DMS53 (cell line): ENCODE measurements around the gene PAX6.

Experiments
- DNase-seq: peaks from one replicate; lab custom pipeline; 2025; lab: John Stamatoyannopoulos, UW

The PAX6 gene

GRCh38 chr11:31822175-31822926 lies 11.2 kb upstream of the PAX6 start:
- no peak for DNase-seq

DNA sequence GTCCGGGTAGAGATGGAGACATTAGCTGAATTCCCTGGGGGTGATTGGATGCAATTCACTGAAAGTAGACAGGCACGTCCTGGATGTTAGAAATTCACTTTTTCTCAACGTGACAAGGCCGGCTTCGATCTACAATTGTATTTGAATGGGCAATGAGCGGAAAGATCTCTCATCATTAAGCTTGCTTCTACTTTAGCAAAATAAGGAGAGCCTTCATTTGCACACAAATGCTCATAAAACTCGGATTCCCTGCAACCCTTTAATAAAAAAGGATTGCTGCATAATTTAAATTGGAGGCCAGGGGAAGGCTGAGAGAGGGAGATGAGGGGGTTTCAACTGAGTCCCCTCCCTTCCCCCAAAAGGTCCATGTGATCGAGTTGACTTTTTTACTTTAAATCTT lies 10.6 kb upstream of the PAX6 start:
- DNase-seq: no peak

DNA sequence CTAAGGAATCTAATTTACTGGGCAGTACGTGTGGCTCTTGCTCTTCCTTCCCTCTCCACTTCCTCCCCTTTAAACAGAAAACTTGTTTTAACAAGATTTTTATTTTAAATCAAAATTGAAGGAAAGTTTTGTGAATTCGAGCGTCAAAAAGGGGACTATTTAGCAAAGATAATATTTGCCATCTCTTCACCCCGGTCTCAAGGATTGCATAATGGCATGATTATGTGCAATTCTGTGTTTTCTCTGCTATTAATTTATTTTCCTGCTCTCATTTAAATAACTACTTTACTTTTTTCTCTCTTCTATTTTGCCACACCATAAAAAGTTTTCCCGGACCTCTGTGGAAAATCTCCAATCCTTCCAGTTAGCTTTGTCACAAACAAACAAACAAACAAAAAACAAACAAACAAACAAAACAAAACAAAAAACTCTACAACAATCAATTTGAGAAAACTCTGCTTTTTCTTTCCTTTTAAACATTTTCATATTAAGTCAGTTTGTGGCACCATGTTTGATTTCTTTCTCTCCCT lies 10.2 kb upstream of the PAX6 start:
- DNase-seq: no peak

GRCh38 chr11:31820438-31820818 lies 9.3 kb upstream of the PAX6 start:
- peak; percentile 14 for DNase-seq

DNA sequence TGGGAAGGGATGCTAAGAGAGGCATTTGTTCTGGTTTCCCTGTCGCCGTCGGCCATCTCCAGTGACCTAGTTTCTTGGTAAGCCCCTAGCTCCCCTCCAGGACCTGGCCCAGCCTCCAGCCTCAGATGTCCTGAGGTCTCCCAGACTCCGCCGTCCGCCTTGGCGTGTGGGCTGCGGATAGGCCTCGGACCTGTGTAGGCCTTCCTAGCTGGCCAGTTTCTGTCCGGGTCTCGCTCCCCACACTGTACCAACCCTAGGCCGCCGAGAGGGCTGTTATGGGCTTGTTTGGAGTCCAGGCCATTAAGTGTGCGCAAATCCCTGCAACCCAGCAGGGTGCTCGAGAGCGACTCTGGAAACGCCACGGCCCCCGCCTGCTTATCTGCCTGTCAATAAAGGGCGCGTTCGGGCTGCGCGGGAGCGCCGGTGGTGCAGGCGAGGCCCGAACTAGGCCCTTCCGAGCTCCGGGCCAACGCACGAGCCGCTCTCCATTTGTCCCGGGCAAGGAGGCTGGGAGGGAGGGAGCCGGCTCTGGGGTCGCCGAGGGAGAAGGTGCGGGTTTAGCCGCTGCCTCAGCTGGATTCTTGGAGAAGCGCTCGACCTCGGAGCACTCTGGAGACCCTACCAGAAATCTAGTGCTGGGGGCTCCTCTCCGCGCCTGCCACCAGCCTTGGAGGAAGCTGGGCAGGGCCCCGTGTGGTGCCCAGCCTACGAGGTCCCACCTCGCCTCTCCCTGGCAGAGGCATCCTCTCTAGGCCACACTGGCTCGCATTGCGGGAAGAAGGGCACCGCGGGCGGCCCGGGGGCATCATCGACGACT lies 8.7 kb upstream of the PAX6 start:
- DNase-seq: no peak

- peak; percentile 7 for DNase-seq
These were observed 7.8 kb upstream of the PAX6 start for GRCh38 chr11:31818874-31819331.

- no peak for DNase-seq
These were observed 7.3 kb upstream of the PAX6 start for GRCh38 chr11:31818425-31818755.

DNA sequence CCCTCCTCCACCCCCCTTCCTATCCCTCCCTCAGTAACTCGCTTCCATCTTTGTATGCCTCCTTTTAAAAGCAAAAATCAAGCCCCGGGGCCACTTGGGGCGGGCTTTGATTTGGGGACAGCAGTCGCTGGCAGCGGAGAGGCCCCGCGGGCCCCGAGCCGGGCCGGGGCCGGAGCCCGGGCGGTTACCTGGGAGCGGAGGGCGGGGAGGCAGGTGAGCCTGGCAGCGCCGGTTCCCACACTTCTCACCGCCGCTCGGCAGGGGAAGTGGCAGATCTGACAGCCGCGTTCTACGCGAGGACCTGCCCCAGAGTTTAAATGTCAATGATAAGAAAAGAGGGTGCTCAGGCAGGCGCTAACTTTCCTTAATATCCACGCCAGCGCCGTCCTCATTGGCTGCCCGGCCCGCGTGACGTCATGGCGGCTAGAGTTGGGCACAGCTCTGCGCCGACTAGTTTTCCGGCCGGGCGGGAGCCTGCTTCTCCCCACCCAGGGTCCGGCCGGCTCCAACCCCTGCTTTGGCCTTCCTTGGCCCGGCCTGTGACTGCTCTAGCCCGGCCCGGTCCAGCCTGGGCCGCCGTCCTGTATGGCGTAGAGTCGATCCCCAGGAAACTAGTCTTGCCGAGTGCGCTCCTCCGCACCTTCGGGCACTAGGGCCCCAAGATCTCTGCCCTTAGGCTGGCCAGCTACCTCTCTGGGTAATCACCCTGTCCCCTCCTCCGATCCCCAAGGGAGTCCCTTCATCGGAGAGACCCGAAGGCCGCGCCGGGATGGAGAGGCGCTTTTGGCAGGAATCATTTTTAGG lies 6.7 kb upstream of the PAX6 start:
- DNase-seq: peak; percentile 32

DNA sequence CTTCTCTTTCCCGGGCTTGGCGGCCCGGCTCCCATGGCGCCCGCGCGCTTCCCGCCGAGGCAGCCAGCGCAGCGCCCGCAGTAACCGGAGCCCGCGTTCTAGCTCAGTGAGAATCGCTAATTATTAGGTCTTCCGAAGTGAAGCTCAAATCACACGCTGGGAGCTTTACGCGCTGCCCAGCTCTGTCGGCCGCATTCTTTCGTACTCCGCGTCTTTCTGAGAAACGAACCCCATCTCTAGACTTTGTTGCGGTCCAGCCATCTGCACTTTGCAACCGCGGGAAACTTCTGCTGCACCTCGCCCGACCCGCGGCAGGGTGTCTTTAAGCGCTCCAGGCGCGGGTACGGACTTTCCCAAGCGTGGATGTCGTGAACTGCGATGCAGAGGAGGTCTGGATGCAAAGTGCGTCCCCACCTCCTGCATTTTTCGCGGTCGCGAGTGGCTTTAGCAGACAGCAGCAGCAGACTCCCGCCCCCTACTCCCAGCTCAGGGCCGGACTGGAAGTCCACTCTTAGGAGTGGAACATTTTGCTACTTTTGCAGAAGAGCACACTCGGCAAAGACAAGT lies 6.0 kb upstream of the PAX6 start:
- peak; percentile 51 for DNase-seq

- DNase-seq: peak; percentile 29
These were observed 5.4 kb upstream of the PAX6 start for GRCh38 chr11:31816468-31817053.

DNA sequence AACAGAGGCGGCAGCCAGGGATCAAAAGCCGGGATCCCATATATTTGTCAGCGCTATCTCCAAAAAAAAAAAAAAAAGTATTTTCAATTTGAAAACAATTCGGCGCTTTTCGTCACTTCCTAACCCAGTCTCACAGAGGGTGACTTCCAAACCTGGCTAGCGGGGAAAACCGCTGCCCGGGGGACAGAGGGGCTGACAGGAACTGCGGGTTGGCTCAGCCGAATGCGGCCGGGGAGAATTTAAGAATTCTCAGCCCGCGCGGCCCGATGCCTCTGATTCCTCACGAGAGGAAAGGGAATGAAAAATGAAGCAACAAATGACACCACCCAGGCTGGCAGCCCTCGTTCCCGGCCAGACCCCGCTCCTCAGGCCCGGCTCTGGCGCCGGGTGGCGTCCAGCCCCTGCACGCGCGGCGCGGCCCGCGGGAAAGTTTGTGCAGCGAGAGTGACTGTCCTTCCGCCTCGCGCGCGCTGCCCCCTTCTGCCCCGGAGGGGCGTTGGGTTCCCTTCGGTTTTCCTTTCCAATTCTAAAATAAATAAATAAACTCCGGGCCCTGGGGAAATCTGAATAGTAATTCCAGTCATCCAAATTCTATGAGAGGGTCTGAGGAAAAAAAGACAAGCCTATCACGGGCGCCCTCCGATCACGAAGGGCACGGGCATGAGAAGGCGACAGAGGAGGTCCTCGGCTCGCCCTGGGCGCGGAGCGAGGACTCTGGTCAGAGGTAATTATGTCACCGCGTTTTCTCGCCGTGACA lies 4.8 kb upstream of the PAX6 start:
- DNase-seq: no peak

GRCh38 chr11:31814176-31814868 lies 3.2 kb upstream of the PAX6 start:
- peak; percentile 15 for DNase-seq

DNA sequence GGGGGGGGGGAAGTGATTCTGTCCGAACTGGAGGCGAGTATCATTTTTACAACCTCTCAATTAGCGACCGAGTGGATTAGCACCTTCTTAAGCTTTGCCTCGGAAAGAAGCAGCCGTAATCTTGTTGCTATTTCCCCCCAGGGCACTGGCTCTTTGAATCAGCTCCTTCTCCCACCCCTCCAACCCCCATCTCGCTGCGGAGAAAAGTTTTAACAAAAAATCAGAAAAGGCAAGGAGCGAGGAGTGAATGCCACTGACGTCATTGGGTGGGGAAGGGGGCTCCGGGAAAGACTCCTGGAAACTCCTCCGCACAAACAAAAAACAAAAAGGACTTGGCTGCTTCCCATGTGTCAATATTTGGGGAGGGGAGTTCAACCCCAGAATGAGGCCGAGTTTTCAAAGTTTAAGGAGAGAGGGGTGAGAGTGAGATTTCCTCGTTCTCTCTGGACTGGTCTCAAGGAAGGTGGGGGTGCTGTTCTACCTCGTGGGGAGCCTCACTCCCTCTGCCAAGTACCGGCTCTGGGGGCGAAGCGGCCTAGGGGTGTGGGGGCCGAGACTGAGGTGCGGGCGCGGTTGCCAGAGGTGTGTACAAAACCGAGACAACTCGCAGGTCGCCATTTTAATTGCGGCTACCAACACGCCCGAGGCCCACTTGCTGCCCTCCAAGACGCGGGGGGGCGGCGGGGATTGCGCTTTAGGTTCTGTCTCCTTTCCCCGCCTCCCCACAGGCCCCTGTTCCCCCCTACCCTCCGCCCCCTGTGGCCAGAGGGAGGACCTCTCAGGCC lies 2.5 kb upstream of the PAX6 start:
- peak; percentile 27 for DNase-seq

- peak; percentile 73 for DNase-seq
These were observed 1.6 kb upstream of the PAX6 start for GRCh38 chr11:31812383-31813381.

DNA sequence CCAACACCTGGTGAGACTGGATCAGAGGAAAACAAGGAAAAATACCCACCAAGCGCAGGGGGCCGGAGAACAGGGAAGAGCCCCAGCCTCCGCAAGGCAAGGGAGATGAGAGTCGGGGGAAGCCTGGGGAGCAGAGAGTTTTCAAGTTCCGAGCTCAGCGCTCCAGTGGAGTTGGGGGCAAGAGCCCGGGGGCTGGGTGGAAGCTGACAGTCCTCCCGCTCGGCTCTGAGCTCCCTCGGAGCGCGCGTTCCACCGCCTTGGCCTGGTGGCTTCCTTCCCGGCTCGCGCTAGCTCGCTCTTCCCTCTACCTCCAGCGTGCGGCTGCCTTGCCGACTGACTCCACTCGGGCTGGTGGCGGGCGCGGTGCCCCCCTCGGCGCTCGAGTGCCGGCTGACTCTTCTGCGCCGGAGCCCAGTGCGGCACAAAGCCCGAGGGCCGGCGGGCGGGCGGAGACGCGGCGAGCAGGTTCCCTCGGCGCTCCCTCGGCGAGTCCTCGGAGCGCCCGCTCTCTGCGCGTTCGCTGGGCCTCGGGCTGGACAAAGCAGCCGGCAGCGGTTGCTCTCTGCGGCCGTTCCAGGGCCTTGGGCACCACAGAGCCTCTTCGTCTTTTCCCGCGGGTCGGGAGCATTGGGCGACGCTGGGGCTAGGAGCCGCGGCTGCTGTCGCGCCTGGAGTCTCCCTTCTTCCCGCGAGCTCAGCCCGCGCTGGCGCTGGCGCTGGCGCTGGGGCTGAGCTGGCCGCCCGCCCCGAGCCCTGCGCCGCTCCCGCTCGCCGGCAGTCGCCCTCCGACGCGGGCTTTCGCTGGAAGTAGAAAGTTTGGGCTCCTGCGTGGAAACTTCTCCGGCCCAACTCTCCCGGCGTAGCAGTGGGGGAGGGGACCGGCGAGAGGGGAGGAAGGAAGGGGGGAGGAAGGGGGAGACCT lies 1.0 kb downstream of the PAX6 start:
- DNase-seq: peak; percentile 63

- no peak for DNase-seq
These were observed 1.6 kb downstream of the PAX6 start for GRCh38 chr11:31809541-31809856.
